HL-60 (cell line): ENCODE results near the gene MOB2.

Experiments used
- DNase-seq, 2 experiments: peaks; one replicate each; pipeline ENCODE4 v3.0.0-alpha.2; 2010 to 2020; ENCODE audit warnings: low read depth in 1 of 2, low spot score in 1 of 2
- H3K27ac ChIP-seq: fragments of 250-450 bp; sonication (Bioruptor Pico); replicated peaks from 2 replicates; pipeline ENCODE4 v1.5.1; 2020; ENCODE audit warnings: mild to moderate bottlenecking, moderate library complexity
- H3K27me3 ChIP-seq: fragments of 250-450 bp; sonication (Bioruptor Pico); 2 replicates; pipeline ENCODE4 v1.5.1; 2021; ENCODE audit warnings: mild to moderate bottlenecking, moderate library complexity; ENCODE audit not compliant: insufficient read depth, poor library complexity, severe bottlenecking
- H3K4me3 ChIP-seq: replicated peaks from 2 replicates; pipeline ENCODE4 v1.5.1; 2011; ENCODE audit warnings: mild to moderate bottlenecking, control low read depth, low read length; ENCODE audit not compliant: insufficient read depth
- CTCF ChIP-seq: IDR thresholded peaks from one replicate; pipeline ENCODE4 v1.5.1; 2011; ENCODE audit warnings: low read length, control low read depth, inconsistent platforms; ENCODE audit not compliant: insufficient read depth
- GABPA ChIP-seq: IDR thresholded peaks from 2 replicates; pipeline ENCODE4 v1.6.1; 2012; ENCODE audit warnings: low read depth
- POLR2AphosphoS5 ChIP-seq: IDR thresholded peaks from 2 replicates; pipeline ENCODE4 v1.6.1; 2012; ENCODE audit warnings: low read depth
- REST ChIP-seq: IDR thresholded peaks from 2 replicates; pipeline ENCODE4 v1.6.1; 2012; ENCODE audit warnings: low read depth; ENCODE audit not compliant: insufficient replicate concordance
- SPI1 ChIP-seq: IDR thresholded peaks from 2 replicates; pipeline ENCODE4 v1.6.1; 2012; ENCODE audit warnings: low read depth, mild to moderate bottlenecking, borderline replicate concordance

Gene MOB2

DNA sequence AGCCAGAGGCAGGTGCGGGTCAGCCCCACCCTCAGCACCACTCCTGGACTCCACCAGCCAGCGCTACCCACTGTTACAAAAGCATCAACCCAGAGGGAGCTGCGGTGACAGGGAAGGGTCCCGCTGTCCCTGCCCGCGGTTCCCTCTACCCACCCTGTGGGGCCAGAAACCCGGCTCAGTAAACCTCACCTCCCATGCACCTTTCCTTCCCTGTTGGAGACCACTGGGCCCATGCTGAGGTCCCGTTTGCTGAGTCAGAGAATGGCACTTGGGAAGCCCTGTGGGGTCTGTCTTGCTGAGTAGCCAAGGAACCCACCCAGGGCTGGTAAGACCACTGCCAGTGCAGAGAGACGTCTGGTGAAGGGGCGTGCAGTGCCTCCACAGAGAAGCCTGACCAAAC is 42.1 kb upstream of the MOB2 start:
- TF ChIP-seq SPI1 (no peak), POLR2AphosphoS5 (no peak), REST (no peak), GABPA (no peak), CTCF (no peak)
- no peak for DNase-seq
- Histone ChIP-seq H3K4me3 (no peak overlapping the region), H3K27me3 (no peaks in the 10 kb centered on the region), H3K27ac (no peak overlapping the region)

GRCh38 chr11:1526785-1527184 is 40.2 kb upstream of the MOB2 start:
- Histone ChIP-seq H3K4me3 (no peak overlapping the region), H3K27ac (no peak overlapping the region), H3K27me3 (no peaks in the 10 kb centered on the region)
- DNase-seq: no peak
- TF ChIP-seq POLR2AphosphoS5 (no peak), REST (no peak), GABPA (no peak), SPI1 (no peak), CTCF (no peak)

DNA sequence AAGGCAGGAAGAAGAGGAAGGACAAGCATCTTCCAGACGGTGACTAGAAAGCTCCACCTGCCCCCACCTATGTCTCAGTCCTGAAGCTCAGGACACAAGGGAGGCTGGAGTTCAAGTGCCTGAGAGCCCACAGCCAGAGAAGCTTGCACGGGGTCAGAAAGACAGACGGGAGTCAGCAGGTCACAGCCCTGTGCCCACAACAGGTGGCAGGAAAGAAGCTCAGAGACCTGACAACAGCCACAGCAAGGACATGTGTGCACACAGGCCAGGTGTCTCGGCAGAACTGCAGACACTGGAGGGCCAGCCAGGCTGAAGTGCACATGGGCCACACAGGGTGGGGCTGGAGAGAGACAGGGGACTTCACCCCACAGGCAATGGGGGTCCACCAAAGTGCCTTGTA is 37.2 kb upstream of the MOB2 start:
- no peak for DNase-seq
- no peak for TF ChIP-seq CTCF
- no peak for TF ChIP-seq POLR2AphosphoS5
- no peak for TF ChIP-seq GABPA
- TF ChIP-seq SPI1: no peak
- TF ChIP-seq REST: no peak
- Histone ChIP-seq H3K27ac (no peak overlapping the region), H3K27me3 (no peaks in the 10 kb centered on the region), H3K4me3 (no peak overlapping the region)
